HepG2 (cell line): ENCODE results near the gene CD300LF. TPM values are rescaled to one million over a fixed set of nuclear protein-coding genes. Genes with fewer than 3 reads are reported as not detected.

Experiments used
- CCDC6 ChIP-seq: sonication (generic); formaldehyde crosslinking; IDR thresholded peaks from 2 replicates; pipeline ENCODE4 v1.8.1; 2022; ENCODE audit warnings: mild to moderate bottlenecking, missing genetic modification reagents, moderate library complexity
- EP300 ChIP-seq, 3 experiments: sonication (generic) in 1 of 3; formaldehyde crosslinking in 1 of 3; IDR thresholded peaks; 2 replicates each; pipeline versions ENCODE4 v1.5.1 to v1.6.1; 2011 to 2020; ENCODE audit warnings: low read depth in 2 of 3, low read length in 2 of 3, borderline replicate concordance in 1 of 3, improper control_type of control experiment in 1 of 3, mild to moderate bottlenecking in 1 of 3, missing genetic modification reagents in 1 of 3, moderate library complexity in 1 of 3
- HNF4G ChIP-seq, 2 experiments: sonication (generic) in 1 of 2; formaldehyde crosslinking in 1 of 2; IDR thresholded peaks; 2 replicates each; pipeline versions ENCODE4 v1.4.0 to v1.6.1; 2011 to 2020; ENCODE audit warnings: borderline replicate concordance in 2 of 2, low read depth in 2 of 2, mild to moderate bottlenecking in 2 of 2, low read length in 1 of 2, missing genetic modification reagents in 1 of 2, moderate library complexity in 1 of 2
- MEIS2 ChIP-seq: sonication (generic); formaldehyde crosslinking; IDR thresholded peaks from 2 replicates; pipeline ENCODE4 v1.9.0; 2021; ENCODE audit warnings: mild to moderate bottlenecking, missing genetic modification reagents
- NR3C1 ChIP-seq: sonication (generic); formaldehyde crosslinking; IDR thresholded peaks from 2 replicates; pipeline ENCODE4 v1.4.0; 2020; ENCODE audit warnings: missing genetic modification reagents
- WIZ ChIP-seq: sonication (generic); formaldehyde crosslinking; IDR thresholded peaks from 2 replicates; pipeline ENCODE4 v1.5.1; 2020; ENCODE audit warnings: mild to moderate bottlenecking, missing genetic modification reagents
- ZEB1 ChIP-seq: IDR thresholded peaks from 2 replicates; pipeline ENCODE4 v1.6.1; 2012; ENCODE audit warnings: mild to moderate bottlenecking, low read depth, inconsistent platforms; ENCODE audit not compliant: insufficient replicate concordance
- ZNF101 ChIP-seq: sonication (generic); formaldehyde crosslinking; IDR thresholded peaks from 2 replicates; pipeline ENCODE4 v1.4.0; 2020; ENCODE audit warnings: mild to moderate bottlenecking, low read depth, missing genetic modification reagents, borderline replicate concordance
- ZNF160 ChIP-seq: sonication (generic); formaldehyde crosslinking; IDR thresholded peaks from 2 replicates; pipeline ENCODE4 v1.8.0; 2022; ENCODE audit warnings: mild to moderate bottlenecking, inconsistent platforms, missing genetic modification reagents
- ZNF292 ChIP-seq: sonication (generic); formaldehyde crosslinking; IDR thresholded peaks from 2 replicates; pipeline ENCODE4 v1.8.1; 2022; ENCODE audit warnings: mild to moderate bottlenecking, low read depth, missing genetic modification reagents, borderline replicate concordance
- ZNF317 ChIP-seq: sonication (generic); formaldehyde crosslinking; IDR thresholded peaks from 2 replicates; pipeline ENCODE4 v1.5.0; 2020; ENCODE audit warnings: mild to moderate bottlenecking, missing genetic modification reagents
- ZNF7 ChIP-seq: IDR thresholded peaks from 2 replicates; pipeline ENCODE4 v1.6.1; 2016; ENCODE audit warnings: missing biosample characterization, missing genetic modification reagents
- ZNF75D ChIP-seq: sonication (generic); formaldehyde crosslinking; IDR thresholded peaks from 2 replicates; pipeline ENCODE4 v1.8.1; 2023; ENCODE audit warnings: missing genetic modification reagents, mild to moderate bottlenecking, borderline replicate concordance
- ZNF777 ChIP-seq: sonication (generic); formaldehyde crosslinking; IDR thresholded peaks from 2 replicates; pipeline ENCODE4 v1.4.0; 2020; ENCODE audit warnings: missing genetic modification reagents
- polyA plus RNA-seq, 8 experiments: library from polyadenylated mRNA; depleted of rRNA in 3 of 8; stranded (reverse) in 7 of 8; unstranded in 1 of 8; fragments of >200 nt; fragmentation: Illumina TruSeq in 4 of 8; extraction: Trizol in 4 of 8; gene quantifications; 2 replicates each; pipeline versions ENCODE4 v1.2.1 to v1.2.3, GENCODE V29; 2011 to 2016; ENCODE audit warnings: low read depth in 4 of 8, missing spikeins in 1 of 8, mixed read lengths in 1 of 8; ENCODE audit not compliant: insufficient read depth in 1 of 8
- total RNA-seq, 5 experiments: library from RNA; depleted of rRNA; stranded (reverse); fragments of >200 nt; fragmentation: Illumina TruSeq; extraction: Trizol; gene quantifications; 2 replicates each; pipeline ENCODE4 v1.2.3, GENCODE V29; 2016; ENCODE audit warnings: low read depth in 1 of 5
- TF ChIP-seq, protein P1 (sequence below): sonication (generic); formaldehyde crosslinking; IDR thresholded peaks from 2 replicates; pipeline ENCODE4 v1.9.0; 2021; ENCODE audit warnings: missing genetic modification reagents, borderline replicate concordance
- TF ChIP-seq, protein P2 (sequence below): sonication (generic); formaldehyde crosslinking; IDR thresholded peaks from 2 replicates; pipeline ENCODE4 v1.5.1; 2020; ENCODE audit warnings: mild to moderate bottlenecking, missing genetic modification reagents, moderate library complexity
- TF ChIP-seq, protein P3 (sequence below): sonication (generic); formaldehyde crosslinking; IDR thresholded peaks from 2 replicates; pipeline ENCODE4 v1.9.0; 2022; ENCODE audit warnings: low read depth, missing genetic modification reagents
- TF ChIP-seq, protein P4 (sequence below): IDR thresholded peaks from 2 replicates; pipeline ENCODE4 v1.6.1; 2016; ENCODE audit warnings: low read depth, control low read depth

CD300LF gene
- total and polyA plus RNA-seq, 2 of the 13 experiments (the other 11 are each of a cell fraction or from before 2014, with no cell fraction given): not detected

DNA sequence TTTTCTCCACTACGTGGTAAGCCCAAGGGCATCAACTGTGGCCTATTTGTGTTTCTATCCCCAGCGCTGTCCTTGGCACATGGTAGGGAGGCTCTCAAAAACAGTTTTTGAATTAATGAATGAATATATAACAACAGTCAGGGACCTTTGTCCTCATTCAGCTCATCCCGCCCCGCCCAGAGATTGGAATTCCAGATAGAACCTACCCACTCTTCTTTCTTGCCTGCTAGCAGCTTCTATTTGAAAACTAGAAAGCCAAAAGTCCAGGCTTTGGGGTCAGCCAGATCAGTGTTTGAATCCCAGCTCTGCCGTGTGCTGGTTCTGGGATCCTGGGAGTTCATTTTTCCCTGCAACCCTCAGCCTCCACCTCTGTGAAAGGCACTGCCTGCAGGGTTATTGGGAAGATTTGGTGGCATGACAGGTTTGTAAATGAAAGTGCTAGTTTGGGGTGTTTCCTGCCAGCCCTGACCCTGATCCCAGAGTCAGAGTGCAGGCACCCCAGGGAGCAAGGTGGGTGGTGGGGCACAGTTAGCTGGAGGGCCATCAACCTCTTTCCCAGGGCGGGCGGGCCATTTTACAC lies 40.2 kb upstream of the CD300LF start (continued):
- TF ChIP-seq, protein P1, sequence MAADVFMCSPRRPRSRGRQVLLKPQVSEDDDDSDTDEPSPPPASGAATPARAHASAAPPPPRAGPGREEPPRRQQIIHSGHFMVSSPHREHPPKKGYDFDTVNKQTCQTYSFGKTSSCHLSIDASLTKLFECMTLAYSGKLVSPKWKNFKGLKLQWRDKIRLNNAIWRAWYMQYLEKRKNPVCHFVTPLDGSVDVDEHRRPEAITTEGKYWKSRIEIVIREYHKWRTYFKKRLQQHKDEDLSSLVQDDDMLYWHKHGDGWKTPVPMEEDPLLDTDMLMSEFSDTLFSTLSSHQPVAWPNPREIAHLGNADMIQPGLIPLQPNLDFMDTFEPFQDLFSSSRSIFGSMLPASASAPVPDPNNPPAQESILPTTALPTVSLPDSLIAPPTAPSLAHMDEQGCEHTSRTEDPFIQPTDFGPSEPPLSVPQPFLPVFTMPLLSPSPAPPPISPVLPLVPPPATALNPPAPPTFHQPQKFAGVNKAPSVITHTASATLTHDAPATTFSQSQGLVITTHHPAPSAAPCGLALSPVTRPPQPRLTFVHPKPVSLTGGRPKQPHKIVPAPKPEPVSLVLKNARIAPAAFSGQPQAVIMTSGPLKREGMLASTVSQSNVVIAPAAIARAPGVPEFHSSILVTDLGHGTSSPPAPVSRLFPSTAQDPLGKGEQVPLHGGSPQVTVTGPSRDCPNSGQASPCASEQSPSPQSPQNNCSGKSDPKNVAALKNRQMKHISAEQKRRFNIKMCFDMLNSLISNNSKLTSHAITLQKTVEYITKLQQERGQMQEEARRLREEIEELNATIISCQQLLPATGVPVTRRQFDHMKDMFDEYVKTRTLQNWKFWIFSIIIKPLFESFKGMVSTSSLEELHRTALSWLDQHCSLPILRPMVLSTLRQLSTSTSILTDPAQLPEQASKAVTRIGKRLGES (CRISPR knock-in tag): no peak
- no peak for TF ChIP-seq ZNF7 (CRISPR knock-in tag)
- TF ChIP-seq, protein P2, sequence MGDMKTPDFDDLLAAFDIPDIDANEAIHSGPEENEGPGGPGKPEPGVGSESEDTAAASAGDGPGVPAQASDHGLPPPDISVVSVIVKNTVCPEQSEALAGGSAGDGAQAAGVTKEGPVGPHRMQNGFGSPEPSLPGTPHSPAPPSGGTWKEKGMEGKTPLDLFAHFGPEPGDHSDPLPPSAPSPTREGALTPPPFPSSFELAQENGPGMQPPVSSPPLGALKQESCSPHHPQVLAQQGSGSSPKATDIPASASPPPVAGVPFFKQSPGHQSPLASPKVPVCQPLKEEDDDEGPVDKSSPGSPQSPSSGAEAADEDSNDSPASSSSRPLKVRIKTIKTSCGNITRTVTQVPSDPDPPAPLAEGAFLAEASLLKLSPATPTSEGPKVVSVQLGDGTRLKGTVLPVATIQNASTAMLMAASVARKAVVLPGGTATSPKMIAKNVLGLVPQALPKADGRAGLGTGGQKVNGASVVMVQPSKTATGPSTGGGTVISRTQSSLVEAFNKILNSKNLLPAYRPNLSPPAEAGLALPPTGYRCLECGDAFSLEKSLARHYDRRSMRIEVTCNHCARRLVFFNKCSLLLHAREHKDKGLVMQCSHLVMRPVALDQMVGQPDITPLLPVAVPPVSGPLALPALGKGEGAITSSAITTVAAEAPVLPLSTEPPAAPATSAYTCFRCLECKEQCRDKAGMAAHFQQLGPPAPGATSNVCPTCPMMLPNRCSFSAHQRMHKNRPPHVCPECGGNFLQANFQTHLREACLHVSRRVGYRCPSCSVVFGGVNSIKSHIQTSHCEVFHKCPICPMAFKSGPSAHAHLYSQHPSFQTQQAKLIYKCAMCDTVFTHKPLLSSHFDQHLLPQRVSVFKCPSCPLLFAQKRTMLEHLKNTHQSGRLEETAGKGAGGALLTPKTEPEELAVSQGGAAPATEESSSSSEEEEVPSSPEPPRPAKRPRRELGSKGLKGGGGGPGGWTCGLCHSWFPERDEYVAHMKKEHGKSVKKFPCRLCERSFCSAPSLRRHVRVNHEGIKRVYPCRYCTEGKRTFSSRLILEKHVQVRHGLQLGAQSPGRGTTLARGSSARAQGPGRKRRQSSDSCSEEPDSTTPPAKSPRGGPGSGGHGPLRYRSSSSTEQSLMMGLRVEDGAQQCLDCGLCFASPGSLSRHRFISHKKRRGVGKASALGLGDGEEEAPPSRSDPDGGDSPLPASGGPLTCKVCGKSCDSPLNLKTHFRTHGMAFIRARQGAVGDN (CRISPR knock-in tag): peak; percentile 16; the same call in 1 of the 2 replicates
- TF ChIP-seq, protein P3, sequence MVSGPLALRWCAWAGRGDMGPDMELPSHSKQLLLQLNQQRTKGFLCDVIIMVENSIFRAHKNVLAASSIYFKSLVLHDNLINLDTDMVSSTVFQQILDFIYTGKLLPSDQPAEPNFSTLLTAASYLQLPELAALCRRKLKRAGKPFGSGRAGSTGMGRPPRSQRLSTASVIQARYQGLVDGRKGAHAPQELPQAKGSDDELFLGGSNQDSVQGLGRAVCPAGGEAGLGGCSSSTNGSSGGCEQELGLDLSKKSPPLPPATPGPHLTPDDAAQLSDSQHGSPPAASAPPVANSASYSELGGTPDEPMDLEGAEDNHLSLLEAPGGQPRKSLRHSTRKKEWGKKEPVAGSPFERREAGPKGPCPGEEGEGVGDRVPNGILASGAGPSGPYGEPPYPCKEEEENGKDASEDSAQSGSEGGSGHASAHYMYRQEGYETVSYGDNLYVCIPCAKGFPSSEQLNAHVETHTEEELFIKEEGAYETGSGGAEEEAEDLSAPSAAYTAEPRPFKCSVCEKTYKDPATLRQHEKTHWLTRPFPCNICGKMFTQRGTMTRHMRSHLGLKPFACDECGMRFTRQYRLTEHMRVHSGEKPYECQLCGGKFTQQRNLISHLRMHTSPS (CRISPR knock-in tag): peak; percentile 19; the same call in 1 of the 2 replicates
- TF ChIP-seq ZNF317 (CRISPR knock-in tag): no peak
- TF ChIP-seq ZNF75D (CRISPR knock-in tag): no peak
- TF ChIP-seq, protein P4, sequence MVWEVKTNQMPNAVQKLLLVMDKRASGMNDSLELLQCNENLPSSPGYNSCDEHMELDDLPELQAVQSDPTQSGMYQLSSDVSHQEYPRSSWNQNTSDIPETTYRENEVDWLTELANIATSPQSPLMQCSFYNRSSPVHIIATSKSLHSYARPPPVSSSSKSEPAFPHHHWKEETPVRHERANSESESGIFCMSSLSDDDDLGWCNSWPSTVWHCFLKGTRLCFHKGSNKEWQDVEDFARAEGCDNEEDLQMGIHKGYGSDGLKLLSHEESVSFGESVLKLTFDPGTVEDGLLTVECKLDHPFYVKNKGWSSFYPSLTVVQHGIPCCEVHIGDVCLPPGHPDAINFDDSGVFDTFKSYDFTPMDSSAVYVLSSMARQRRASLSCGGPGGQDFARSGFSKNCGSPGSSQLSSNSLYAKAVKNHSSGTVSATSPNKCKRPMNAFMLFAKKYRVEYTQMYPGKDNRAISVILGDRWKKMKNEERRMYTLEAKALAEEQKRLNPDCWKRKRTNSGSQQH (CRISPR knock-in tag): peak; percentile 40; the same call in 1 of the 2 replicates
- no peak for TF ChIP-seq ZNF292 (CRISPR knock-in tag)
- TF ChIP-seq ZEB1: no peak
- TF ChIP-seq ZNF777 (CRISPR knock-in tag): no peak
- TF ChIP-seq ZNF160 (CRISPR knock-in tag): no peak
- TF ChIP-seq NR3C1: no peak
- TF ChIP-seq HNF4G (IDR thresholded peaks at IDR 0.05; ENCODE audit: borderline replicate concordance, low read depth, low read length): peak; percentile 71; the same call in 1 of the 2 replicates
- no peak; the same call in 1 of the 2 replicates for TF ChIP-seq HNF4G (CRISPR knock-in tag; IDR thresholded peaks at IDR 0.05; ENCODE audit: borderline replicate concordance, low read depth)
- no peak for TF ChIP-seq CCDC6
- no peak for TF ChIP-seq WIZ (CRISPR knock-in tag)
- TF ChIP-seq EP300 (IDR thresholded peaks at IDR 0.05; ENCODE audit: low read depth in 2 of 2, low read length in 2 of 2): no peak
- TF ChIP-seq EP300 (CRISPR knock-in tag; IDR thresholded peaks at IDR 0.05; ENCODE audit: borderline replicate concordance): no peak
- no peak for TF ChIP-seq MEIS2 (CRISPR knock-in tag)
- TF ChIP-seq ZNF101 (CRISPR knock-in tag): no peak
